Upper lobe of left lung (tissue), 4 donors: ENCODE measurements around the gene TLE2.

Experiments used
- POLR2A ChIP-seq, 4 donors: fragments of 450-650 bp; IDR thresholded peaks; one replicate each; pipeline ENCODE4 v1.5.1; 2016 to 2017; ENCODE audit warnings: antibody characterized with exemption in 4 of 4, mild to moderate bottlenecking in 2 of 4
- POLR2AphosphoS5 ChIP-seq, 2 donors: sonication (generic); formaldehyde crosslinking; IDR thresholded peaks; one replicate each; pipeline ENCODE4 v1.5.1; 2017; ENCODE audit warnings: antibody characterized with exemption in 2 of 2
- TF ChIP-seq, protein P1 (sequence below), 6 experiments: fragments of 450-650 bp in 4 of 6; fragments of 200-600 bp in 2 of 6; sonication (generic) in 2 of 6; IDR thresholded peaks; one replicate each; pipeline ENCODE4 v1.5.1; 2016 to 2019; ENCODE audit warnings: antibody characterized with exemption in 6 of 6

DNA sequence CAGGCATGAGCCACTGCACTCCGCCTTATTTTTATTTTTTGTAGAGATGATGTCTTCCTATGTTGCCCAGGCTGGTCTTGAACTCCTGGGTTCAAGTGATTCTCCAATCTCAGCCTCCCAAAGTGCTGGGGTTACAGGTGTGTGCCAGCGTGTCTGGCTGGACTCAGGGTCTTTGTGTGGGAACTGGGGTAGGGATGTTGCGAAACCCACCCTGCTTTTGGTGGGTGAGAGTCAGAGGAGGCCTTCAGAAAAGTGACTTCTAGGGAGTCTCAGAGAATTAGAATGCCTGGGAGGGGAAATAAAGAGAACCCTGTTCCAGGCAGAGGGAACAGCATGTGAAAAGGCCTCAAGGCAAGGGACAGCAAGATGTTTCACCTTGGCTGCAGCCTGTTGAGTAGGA is 20.0 kb upstream of the TLE2 start:
- TF ChIP-seq POLR2A (IDR thresholded peaks at IDR 0.05) (no peak), POLR2AphosphoS5 (IDR thresholded peaks at IDR 0.05) (no peak)
- TF ChIP-seq, protein P1, sequence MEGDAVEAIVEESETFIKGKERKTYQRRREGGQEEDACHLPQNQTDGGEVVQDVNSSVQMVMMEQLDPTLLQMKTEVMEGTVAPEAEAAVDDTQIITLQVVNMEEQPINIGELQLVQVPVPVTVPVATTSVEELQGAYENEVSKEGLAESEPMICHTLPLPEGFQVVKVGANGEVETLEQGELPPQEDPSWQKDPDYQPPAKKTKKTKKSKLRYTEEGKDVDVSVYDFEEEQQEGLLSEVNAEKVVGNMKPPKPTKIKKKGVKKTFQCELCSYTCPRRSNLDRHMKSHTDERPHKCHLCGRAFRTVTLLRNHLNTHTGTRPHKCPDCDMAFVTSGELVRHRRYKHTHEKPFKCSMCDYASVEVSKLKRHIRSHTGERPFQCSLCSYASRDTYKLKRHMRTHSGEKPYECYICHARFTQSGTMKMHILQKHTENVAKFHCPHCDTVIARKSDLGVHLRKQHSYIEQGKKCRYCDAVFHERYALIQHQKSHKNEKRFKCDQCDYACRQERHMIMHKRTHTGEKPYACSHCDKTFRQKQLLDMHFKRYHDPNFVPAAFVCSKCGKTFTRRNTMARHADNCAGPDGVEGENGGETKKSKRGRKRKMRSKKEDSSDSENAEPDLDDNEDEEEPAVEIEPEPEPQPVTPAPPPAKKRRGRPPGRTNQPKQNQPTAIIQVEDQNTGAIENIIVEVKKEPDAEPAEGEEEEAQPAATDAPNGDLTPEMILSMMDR (IDR thresholded peaks at IDR 0.05): no peak
